RWPE2 (cell line): ENCODE results near the gene ANKZF1.

Experiments used
- ATAC-seq: fragments of 200-7000 bp; cut with Tn5 transposase; 3 replicates; pipeline ENCODE4 v1.9.1; 2021; ENCODE audit warnings: low read depth
- DNase-seq: peaks from one replicate; pipeline ENCODE4 v3.0.0-alpha.2; 2020; ENCODE audit warnings: low spot score
- H3K27ac ChIP-seq: fragments of 450-650 bp; 2 replicates; pipeline ENCODE4 v1.5.1; 2017; ENCODE audit warnings: mild to moderate bottlenecking; ENCODE audit not compliant: poor library complexity, severe bottlenecking
- H3K27me3 ChIP-seq: fragments of 250-450 bp; sonication (Bioruptor Pico); 2 replicates; pipeline ENCODE4 v1.5.1; 2021; ENCODE audit warnings: mild to moderate bottlenecking, moderate library complexity; ENCODE audit not compliant: insufficient read depth, poor library complexity, severe bottlenecking
- H3K36me3 ChIP-seq: fragments of 250-450 bp; sonication (Bioruptor Pico); 2 replicates; pipeline ENCODE4 v1.5.1; 2020; ENCODE audit warnings: low read depth, mild to moderate bottlenecking, moderate library complexity
- H3K4me1 ChIP-seq: fragments of 250-450 bp; sonication (Bioruptor Pico); 2 replicates; pipeline ENCODE4 v1.5.1; 2021; ENCODE audit warnings: mild to moderate bottlenecking, moderate library complexity; ENCODE audit not compliant: insufficient read depth, poor library complexity, severe bottlenecking
- H3K4me3 ChIP-seq: fragments of 250-450 bp; sonication (Bioruptor Pico); 2 replicates; pipeline ENCODE4 v1.5.1; 2021; ENCODE audit warnings: mild to moderate bottlenecking, moderate library complexity; ENCODE audit not compliant: severe bottlenecking
- H3K9me3 ChIP-seq: fragments of 250-450 bp; sonication (Bioruptor Pico); 2 replicates; pipeline ENCODE4 v1.5.1; 2021; ENCODE audit warnings: mild to moderate bottlenecking, moderate library complexity; ENCODE audit not compliant: severe bottlenecking
- TF ChIP-seq, protein P1 (sequence below): fragments of 450-650 bp; IDR thresholded peaks from one replicate; pipeline ENCODE4 v1.5.1; 2017; ENCODE audit warnings: mild to moderate bottlenecking, moderate library complexity; ENCODE audit not compliant: poor library complexity, severe bottlenecking

The ANKZF1 gene

DNA sequence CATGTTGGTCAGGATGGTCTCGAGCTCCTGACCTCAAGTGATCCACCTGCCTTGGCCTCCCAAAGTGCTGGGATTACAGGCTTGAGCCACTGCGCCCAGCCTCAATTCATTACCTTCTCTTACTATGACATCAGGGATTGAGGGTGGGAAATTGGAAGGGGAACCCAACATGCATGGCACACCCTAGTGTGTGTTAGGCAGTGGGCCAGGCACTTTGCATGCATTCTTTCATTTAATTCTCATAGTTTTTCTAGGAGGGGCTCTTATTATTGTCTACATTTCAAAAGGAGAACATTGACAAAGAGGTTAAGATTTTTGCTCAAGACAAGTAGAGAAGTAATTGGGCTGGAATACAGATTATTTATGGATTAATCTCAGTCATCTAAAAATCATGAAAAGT is 38.7 kb downstream of the ANKZF1 start:
- Histone ChIP-seq H3K36me3 (no peaks in the 10 kb centered on the region), H3K9me3 (no peaks in the 10 kb centered on the region), H3K27ac (peak overlapping the region; percentile 37), H3K4me1 (peaks cover 17% of the 10 kb centered on the region), H3K27me3 (no peaks in the 10 kb centered on the region), H3K4me3 (no peak overlapping the region)
- DNase-seq (no peak), ATAC-seq (no peak)
- TF ChIP-seq, protein P1, sequence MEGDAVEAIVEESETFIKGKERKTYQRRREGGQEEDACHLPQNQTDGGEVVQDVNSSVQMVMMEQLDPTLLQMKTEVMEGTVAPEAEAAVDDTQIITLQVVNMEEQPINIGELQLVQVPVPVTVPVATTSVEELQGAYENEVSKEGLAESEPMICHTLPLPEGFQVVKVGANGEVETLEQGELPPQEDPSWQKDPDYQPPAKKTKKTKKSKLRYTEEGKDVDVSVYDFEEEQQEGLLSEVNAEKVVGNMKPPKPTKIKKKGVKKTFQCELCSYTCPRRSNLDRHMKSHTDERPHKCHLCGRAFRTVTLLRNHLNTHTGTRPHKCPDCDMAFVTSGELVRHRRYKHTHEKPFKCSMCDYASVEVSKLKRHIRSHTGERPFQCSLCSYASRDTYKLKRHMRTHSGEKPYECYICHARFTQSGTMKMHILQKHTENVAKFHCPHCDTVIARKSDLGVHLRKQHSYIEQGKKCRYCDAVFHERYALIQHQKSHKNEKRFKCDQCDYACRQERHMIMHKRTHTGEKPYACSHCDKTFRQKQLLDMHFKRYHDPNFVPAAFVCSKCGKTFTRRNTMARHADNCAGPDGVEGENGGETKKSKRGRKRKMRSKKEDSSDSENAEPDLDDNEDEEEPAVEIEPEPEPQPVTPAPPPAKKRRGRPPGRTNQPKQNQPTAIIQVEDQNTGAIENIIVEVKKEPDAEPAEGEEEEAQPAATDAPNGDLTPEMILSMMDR: no peak

DNA sequence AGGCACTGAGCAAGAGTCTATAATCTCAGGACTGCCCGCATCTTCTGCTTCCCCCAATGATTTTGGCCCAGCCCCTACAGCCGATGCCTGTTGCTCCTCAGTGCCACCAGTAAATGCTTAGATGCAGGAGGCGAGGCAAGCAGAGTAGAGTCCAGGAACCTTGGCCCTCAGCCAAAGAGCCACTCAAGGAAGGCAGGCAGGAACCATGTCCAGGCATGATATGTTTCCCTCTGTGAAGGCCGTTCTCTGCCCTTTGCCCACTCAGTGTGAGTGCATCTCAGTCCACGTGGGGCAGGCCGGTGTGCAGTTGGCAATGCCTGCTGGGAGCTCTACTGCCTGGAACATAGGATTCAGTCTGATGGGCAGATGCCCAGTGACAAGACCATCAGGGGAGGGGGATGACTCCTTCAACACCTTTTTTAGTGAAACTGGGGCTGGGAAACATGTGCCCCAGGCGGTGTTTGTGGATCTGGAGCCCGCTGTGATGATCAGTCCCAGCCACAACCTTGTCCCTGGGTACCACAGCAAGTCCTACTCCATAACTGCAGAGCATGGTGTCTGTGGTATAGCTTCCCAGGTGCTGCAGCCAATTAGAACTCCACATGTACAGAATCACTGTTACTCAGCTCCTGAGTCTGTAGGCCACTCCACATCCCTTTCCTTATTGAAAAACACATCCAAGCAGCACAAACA is 39.9 kb downstream of the ANKZF1 start:
- TF ChIP-seq, protein P1: no peak
- ATAC-seq (no peak), DNase-seq (no peak)
- no peaks in the 10 kb centered on the region for H3K9me3 ChIP-seq
- peak overlapping the region; percentile 37 for H3K27ac ChIP-seq
- H3K36me3 ChIP-seq: no peaks in the 10 kb centered on the region
- H3K4me3 ChIP-seq: no peak overlapping the region
- H3K4me1 ChIP-seq: peaks cover 29% of the 10 kb centered on the region
- no peaks in the 10 kb centered on the region for H3K27me3 ChIP-seq

DNA sequence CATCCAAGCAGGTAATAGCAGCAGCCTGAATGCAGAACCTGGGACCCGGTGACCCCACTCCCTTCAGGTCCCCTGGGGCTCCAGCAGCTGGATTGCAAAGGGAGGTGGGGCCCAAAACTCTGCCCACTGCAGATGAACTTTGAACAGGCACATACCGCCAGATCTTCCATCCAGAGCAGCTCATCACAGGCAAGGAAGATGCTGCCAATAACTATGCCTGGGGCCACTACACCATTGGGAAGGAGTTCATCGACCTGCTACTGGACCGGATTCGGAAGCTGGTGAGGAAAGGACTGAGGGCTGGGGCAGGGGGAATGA is 40.4 kb downstream of the ANKZF1 start:
- Histone ChIP-seq H3K36me3 (no peaks in the 10 kb centered on the region), H3K4me1 (peaks cover 34% of the 10 kb centered on the region)
- no peak for DNase-seq

DNA sequence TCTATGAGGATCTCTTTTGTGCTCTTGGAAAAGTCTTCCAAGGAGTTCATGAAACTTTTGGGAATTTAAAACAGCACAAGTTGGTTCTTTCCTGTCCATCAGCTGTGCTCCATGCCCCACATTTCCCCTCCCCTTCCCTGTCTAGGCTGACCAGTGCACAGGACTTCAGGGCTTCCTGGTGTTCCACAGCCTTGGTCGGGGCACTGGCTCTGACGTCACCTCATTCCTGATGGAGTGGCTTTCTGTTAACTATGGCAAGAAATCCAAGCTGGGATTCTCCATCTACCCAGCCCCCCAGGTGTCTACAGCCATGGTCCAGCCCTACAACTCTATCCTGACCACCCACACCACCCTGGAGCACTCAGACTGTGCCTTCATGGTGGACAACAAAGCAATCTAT is 41.4 kb downstream of the ANKZF1 start:
- no peak overlapping the region for H3K4me3 ChIP-seq
- TF ChIP-seq, protein P1: no peak
- ATAC-seq (no peak), DNase-seq (no peak)
- H3K36me3 ChIP-seq: no peaks in the 10 kb centered on the region
- H3K4me1 ChIP-seq: peaks cover 40% of the 10 kb centered on the region
- H3K27ac ChIP-seq: no peak overlapping the region
- H3K9me3 ChIP-seq: no peaks in the 10 kb centered on the region
- no peaks in the 10 kb centered on the region for H3K27me3 ChIP-seq

More for the DNA sequence above, 40.4 kb downstream of the ANKZF1 start:
- no peaks in the 10 kb centered on the region for H3K9me3 ChIP-seq
- H3K27ac ChIP-seq: peak overlapping the region; percentile 37
- ATAC-seq: no peak
- no peaks in the 10 kb centered on the region for H3K27me3 ChIP-seq
- TF ChIP-seq, protein P1: no peak
- H3K4me3 ChIP-seq: no peak overlapping the region

DNA sequence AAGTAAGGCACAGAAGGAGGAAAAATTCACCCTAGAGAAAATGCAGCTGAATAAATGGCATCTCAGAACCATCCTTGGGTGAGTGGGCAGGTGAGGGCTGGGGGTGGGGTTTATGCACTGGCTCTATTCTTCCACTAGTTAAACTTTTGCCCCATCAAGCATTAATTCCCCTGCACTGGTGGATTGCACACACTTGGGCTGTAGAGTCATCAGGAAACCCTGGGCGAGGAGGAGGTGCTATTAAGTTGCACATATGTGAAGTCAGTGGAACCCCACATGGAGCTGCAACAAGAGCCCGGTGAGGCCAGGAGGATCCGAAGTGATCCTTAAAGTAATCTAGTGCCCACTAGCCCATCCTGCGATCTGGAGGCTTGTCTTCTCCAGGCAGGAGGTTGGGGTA is 42.8 kb downstream of the ANKZF1 start:
- no peak overlapping the region for H3K4me3 ChIP-seq
- no peak for ATAC-seq
- no peaks in the 10 kb centered on the region for H3K36me3 ChIP-seq
- DNase-seq: no peak
- no peaks in the 10 kb centered on the region for H3K27me3 ChIP-seq
- H3K4me1 ChIP-seq: peaks cover 44% of the 10 kb centered on the region
- TF ChIP-seq, protein P1: no peak
- H3K27ac ChIP-seq: peak overlapping the region; percentile 100
- H3K9me3 ChIP-seq: no peaks in the 10 kb centered on the region
